Stomach (tissue), 9 donors: Measurements from ENCODE around the gene TRIM66. TPM values are rescaled to one million over a fixed set of nuclear protein-coding genes. Genes with fewer than 3 reads are reported as not detected.
A peak's percentile ranks its signal among the peaks of the same experiment; 100 is the strongest.
"Not testable (repeated sequence)": the region's sequence is repeated elsewhere in the genome, so short reads cannot be mapped to it uniquely, and the experiment has no call there.

Source experiments
- DNase-seq, 2 donors: peaks; one replicate each; pipeline versions ENCODE4 v3.0.0 to v3.0.0-alpha.2; 2013 to 2019
- H3K27ac ChIP-seq, 5 donors: fragments of 200-600 bp in 4 of 5; sonication (generic) in 4 of 5; one replicate each; pipeline ENCODE4 v1.5.1; 2013 to 2019; ENCODE audit warnings: mild to moderate bottlenecking in 1 of 5, moderate library complexity in 1 of 5
- H3K27me3 ChIP-seq, 3 donors: fragments of 200-600 bp; sonication (generic); one replicate each; pipeline ENCODE4 v1.5.1; 2017 to 2019; ENCODE audit warnings: mixed run types in 1 of 3
- H3K36me3 ChIP-seq, 4 donors: fragments of 200-600 bp; sonication (generic); 1 replicate in 3 of 4; 2 replicates in 1 of 4; pipeline ENCODE4 v1.5.1; 2016 to 2019
- H3K4me1 ChIP-seq, 4 donors: fragments of 200-600 bp; sonication (generic); one replicate each; pipeline ENCODE4 v1.5.1; 2016 to 2019
- H3K4me3 ChIP-seq, 4 donors: fragments of 200-600 bp; sonication (generic) in 3 of 4; one replicate each; pipeline ENCODE4 v1.5.1; 2016 to 2019; ENCODE audit warnings: mild to moderate bottlenecking in 1 of 4
- H3K9me3 ChIP-seq, 4 donors: fragments of 200-600 bp; sonication (generic); one replicate each; pipeline ENCODE4 v1.5.1; 2016 to 2019
- CTCF ChIP-seq, 7 experiments: fragments of 450-650 bp in 4 of 7; fragments of 200-600 bp in 3 of 7; sonication (generic) in 3 of 7; IDR thresholded peaks; one replicate each; pipeline ENCODE4 v1.5.1; 2016 to 2019; ENCODE audit warnings: antibody characterized with exemption in 7 of 7, control low read depth in 2 of 7, mild to moderate bottlenecking in 1 of 7
- EP300 ChIP-seq: sonication (generic); formaldehyde crosslinking; IDR thresholded peaks from one replicate; pipeline ENCODE4 v1.6.1; 2017; ENCODE audit warnings: antibody characterized with exemption
- POLR2A ChIP-seq, 4 donors: fragments of 450-650 bp; IDR thresholded peaks; one replicate each; pipeline ENCODE4 v1.6.1; 2016; ENCODE audit warnings: antibody characterized with exemption in 4 of 4, control low read depth in 2 of 4, mild to moderate bottlenecking in 1 of 4, moderate library complexity in 1 of 4
- POLR2AphosphoS5 ChIP-seq, 3 donors: sonication (generic); formaldehyde crosslinking; IDR thresholded peaks; one replicate each; pipeline ENCODE4 v1.6.1; 2016; ENCODE audit warnings: antibody characterized with exemption in 3 of 3
- WGBS, 5 donors: extraction: QIAGEN DNeasy Blood & Tissue Kit in 3 of 5; methylation state at CpG; one replicate each; pipeline versions ENCODE4 v1.1.5 to v1.1.7; 2013 to 2018; 5-methylcytosine and 5-hydroxymethylcytosine counted together
- intact Hi-C: fragments of 100-400 bp; cut with DNase I; formaldehyde crosslinking; loops from one replicate; pipeline ENCODE4 v1.15.1; 2023; ENCODE audit warnings: low total_unique reads
- polyA plus RNA-seq, 3 donors: library from polyadenylated mRNA; stranded (reverse); fragments of 200-250 nt; gene quantifications; one replicate each; pipeline ENCODE4 v1.2.3, GENCODE V29; 2013
- total RNA-seq, 5 donors: library from RNA; depleted of rRNA; stranded (reverse); fragments of >200 nt; gene quantifications; one replicate each; pipeline versions ENCODE4 v1.1.0 to v1.2.3, GENCODE V29; 2014 to 2016
- donor health status: healthy with polysubstance abuse.
- donor health status: Bipolar disorder and iron deficiency.
- donor health status: healthy.

Gene TRIM66
- total and polyA plus RNA-seq, 8 donors, result 0.76 to 8.7 (median 3.4) TPM

- no peaks in the 10 kb centered on the region for H3K27me3 ChIP-seq
- peaks cover 0 to 42% (median 29%) of the 10 kb centered on the region in 4 donors for H3K36me3 ChIP-seq
- no peaks in the 10 kb centered on the region for H3K9me3 ChIP-seq
- TF ChIP-seq POLR2A (IDR thresholded peaks at IDR 0.05) (no peak), EP300 (no peak), CTCF (IDR thresholded peaks at IDR 0.05) (no peak), POLR2AphosphoS5 (IDR thresholded peaks at IDR 0.05) (peak in 2 of 3 donors; percentile 36 to 68)
- intact Hi-C loops, result no loop called here
- WGBS, 5 donors, result 42 to 71% (median 62%) methylated on average over 4 of the region's 4 CpGs
- peak overlapping the region; percentile 31 to 82 (median 79) for H3K27ac ChIP-seq
- peak in 1 of 2 donors; percentile 83 for DNase-seq
- H3K4me1 ChIP-seq, result peaks cover 3 to 20% (median 9%) of the 10 kb centered on the region in 4 donors
- H3K4me3 ChIP-seq, result no peak overlapping the region
These were observed 11.3 kb downstream of the TRIM66 start for GRCh38 chr11:8671193-8671612.

GRCh38 chr11:8670081-8670480, 12.4 kb downstream of the TRIM66 start:
- H3K4me3 ChIP-seq, H3K27ac ChIP-seq: not testable (repeated sequence)
- WGBS, 5 donors, result 96 to 99% (median 98%) methylated on average over 6 of the region's 6 CpGs

GRCh38 chr11:8665222-8665621, 17.2 kb downstream of the TRIM66 start:
- Histone ChIP-seq H3K9me3 (no peaks in the 10 kb centered on the region), H3K27me3 (no peaks in the 10 kb centered on the region), H3K4me3 (no peak overlapping the region), H3K27ac (no peak overlapping the region), H3K4me1 (no peaks in the 10 kb centered on the region), H3K36me3 (peaks cover 0 to 35% (median 21%) of the 10 kb centered on the region in 4 donors)
- DNase-seq, result no peak
- intact Hi-C loops, result no loop called here
- 79 to 92% (median 90%) methylated on average over 1 of the region's 1 CpG for whole genome bisulfite sequencing, 5 donors
- TF ChIP-seq CTCF (IDR thresholded peaks at IDR 0.05), result no peak
- TF ChIP-seq EP300, result no peak
- TF ChIP-seq POLR2A (IDR thresholded peaks at IDR 0.05), result no peak
- no peak for TF ChIP-seq POLR2AphosphoS5 (IDR thresholded peaks at IDR 0.05)

More at GRCh38 chr11:8670081-8670480, 12.4 kb downstream of the TRIM66 start:
- DNase-seq, H3K9me3 ChIP-seq, H3K27me3 ChIP-seq, intact Hi-C loops: not testable (repeated sequence)
- peaks cover 3 to 20% (median 9%) of the 10 kb centered on the region in 4 donors for H3K4me1 ChIP-seq
- H3K36me3 ChIP-seq, result peaks cover 0 to 42% (median 29%) of the 10 kb centered on the region in 4 donors

GRCh38 chr11:8661001-8661795, 21.3 kb downstream of the TRIM66 start:
- Histone ChIP-seq H3K27me3 (no peaks in the 10 kb centered on the region), H3K36me3 (peaks cover 0 to 16% (median 6%) of the 10 kb centered on the region in 4 donors), H3K4me3 (no peak overlapping the region), H3K4me1 (no peaks in the 10 kb centered on the region), H3K27ac (no peak overlapping the region), H3K9me3 (no peaks in the 10 kb centered on the region)
- TF ChIP-seq POLR2AphosphoS5 (IDR thresholded peaks at IDR 0.05) (no peak), EP300 (no peak), CTCF (IDR thresholded peaks at IDR 0.05) (no peak), POLR2A (IDR thresholded peaks at IDR 0.05) (no peak)
- no peak for DNase-seq
- WGBS, 5 donors, result 84 to 90% (median 89%) methylated on average over 6 of the region's 6 CpGs
- intact Hi-C loops, result no loop called here
